SH-SY5Y (cell line): ENCODE results near the gene PROC.

ENCODE experiments used
- GATA2 ChIP-seq: IDR thresholded peaks from 2 replicates; pipeline ENCODE4 v1.6.1; 2011; ENCODE audit warnings: mild to moderate bottlenecking, low read depth, low read length
- GATA3 ChIP-seq: IDR thresholded peaks from 2 replicates; pipeline ENCODE4 v1.6.1; 2011; ENCODE audit warnings: low read depth, mild to moderate bottlenecking, low read length, moderate library complexity

GRCh38 chr2:127462461-127462860, 44.2 kb downstream of the PROC start:
- TF ChIP-seq GATA2 (no peak), GATA3 (no peak)
